Measurements from ENCODE around the gene TGM2.

The TGM2 gene

DNA sequence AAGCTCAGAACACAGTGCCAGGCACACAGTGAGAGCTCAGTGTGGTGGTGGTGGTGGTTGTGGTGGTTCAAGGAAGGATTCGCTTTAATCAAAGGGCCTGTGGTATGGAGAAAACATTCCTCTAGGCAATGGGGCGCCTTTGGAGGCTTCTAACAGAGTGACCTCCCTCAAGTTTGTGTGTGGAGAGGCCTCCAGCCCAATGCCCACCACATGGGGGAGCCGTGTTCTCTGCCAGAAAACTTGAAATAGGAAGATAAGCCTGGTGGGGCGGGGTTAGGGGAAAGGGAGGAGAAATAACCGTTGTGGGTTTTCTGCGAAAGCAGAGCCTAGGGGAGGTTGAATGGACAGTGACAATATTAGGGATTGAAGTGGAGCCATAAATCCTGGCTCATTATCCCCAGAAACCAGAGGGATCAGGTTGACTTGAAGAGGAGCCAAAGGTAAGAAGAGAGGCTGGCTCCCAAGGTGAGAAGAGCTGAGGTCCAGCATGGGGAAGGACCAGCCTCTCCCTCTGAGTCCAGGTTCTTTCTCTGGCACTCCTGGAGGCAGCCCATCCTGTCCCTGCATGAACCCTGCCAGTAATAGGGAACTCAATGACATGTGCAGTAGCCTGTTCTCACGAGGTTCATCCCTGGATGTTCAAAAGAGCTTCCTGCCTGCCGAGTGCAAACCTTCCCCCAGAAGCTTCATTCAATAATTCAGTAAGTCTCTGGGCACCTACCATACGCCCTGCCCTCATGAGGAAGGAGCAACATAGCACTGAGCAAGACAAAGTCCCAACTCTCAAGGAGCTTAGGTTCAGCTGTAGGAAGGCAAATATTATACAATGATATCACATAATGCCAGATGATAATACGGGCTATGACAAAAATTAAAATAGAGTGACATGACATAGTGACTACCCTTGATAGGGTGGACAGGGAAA lies 51.4 kb downstream of the TGM2 start:
- H3K4me3 ChIP-seq (ENCODE audit: low read depth, low read length) = no peak overlapping the region
- TF ChIP-seq CTCF (IDR thresholded peaks at IDR 0.05; ENCODE audit: insufficient read depth, low read length, missing control alignments) = peak; percentile 25
- ChIA-PET POLR2A (interaction anchor here (1.1 kb wide), 1 partner anchor 40 kb away, joined by 3 read pairs; no protein-coding TSS in a partner anchor), CTCF (interaction anchor here (0.6 to 4.3 kb wide), 13 partner anchors 10 to 112 kb away, joined by 3 to 36 read pairs (median 4); no protein-coding TSS in a partner anchor)
- no peak for DNase-seq (ENCODE audit: low read depth, low spot score)

GRCh38 chr20:38112930-38113294 lies 52.2 kb downstream of the TGM2 start:
- no peak for DNase-seq (ENCODE audit: low read depth, low spot score)
- CTCF ChIA-PET = interaction anchor here (0.9 to 4.3 kb wide), 3 partner anchors 15 to 109 kb away, joined by 3 to 36 read pairs (median 7); no protein-coding TSS in a partner anchor
- POLR2A ChIA-PET = interaction anchor here (1.1 kb wide), 1 partner anchor 40 kb away, joined by 3 read pairs; no protein-coding TSS in a partner anchor
- no peak for TF ChIP-seq CTCF (IDR thresholded peaks at IDR 0.05; ENCODE audit: insufficient read depth, low read length, missing control alignments)
- H3K4me3 ChIP-seq (ENCODE audit: low read depth, low read length) = no peak overlapping the region

GRCh38 chr20:38112261-38112929 lies 52.7 kb downstream of the TGM2 start:
- no peak for TF ChIP-seq CTCF (IDR thresholded peaks at IDR 0.05; ENCODE audit: insufficient read depth, low read length, missing control alignments)
- H3K4me3 ChIP-seq (ENCODE audit: low read depth, low read length) = no peak overlapping the region
- POLR2A ChIA-PET = interaction anchor here (1.1 kb wide), 1 partner anchor 39 kb away, joined by 3 read pairs; no protein-coding TSS in a partner anchor
- CTCF ChIA-PET = interaction anchor here (1.2 to 4.3 kb wide), 3 partner anchors 34 to 109 kb away, joined by 3 to 36 read pairs (median 7); no protein-coding TSS in a partner anchor
- DNase-seq (ENCODE audit: low read depth, low spot score) = no peak

DNA sequence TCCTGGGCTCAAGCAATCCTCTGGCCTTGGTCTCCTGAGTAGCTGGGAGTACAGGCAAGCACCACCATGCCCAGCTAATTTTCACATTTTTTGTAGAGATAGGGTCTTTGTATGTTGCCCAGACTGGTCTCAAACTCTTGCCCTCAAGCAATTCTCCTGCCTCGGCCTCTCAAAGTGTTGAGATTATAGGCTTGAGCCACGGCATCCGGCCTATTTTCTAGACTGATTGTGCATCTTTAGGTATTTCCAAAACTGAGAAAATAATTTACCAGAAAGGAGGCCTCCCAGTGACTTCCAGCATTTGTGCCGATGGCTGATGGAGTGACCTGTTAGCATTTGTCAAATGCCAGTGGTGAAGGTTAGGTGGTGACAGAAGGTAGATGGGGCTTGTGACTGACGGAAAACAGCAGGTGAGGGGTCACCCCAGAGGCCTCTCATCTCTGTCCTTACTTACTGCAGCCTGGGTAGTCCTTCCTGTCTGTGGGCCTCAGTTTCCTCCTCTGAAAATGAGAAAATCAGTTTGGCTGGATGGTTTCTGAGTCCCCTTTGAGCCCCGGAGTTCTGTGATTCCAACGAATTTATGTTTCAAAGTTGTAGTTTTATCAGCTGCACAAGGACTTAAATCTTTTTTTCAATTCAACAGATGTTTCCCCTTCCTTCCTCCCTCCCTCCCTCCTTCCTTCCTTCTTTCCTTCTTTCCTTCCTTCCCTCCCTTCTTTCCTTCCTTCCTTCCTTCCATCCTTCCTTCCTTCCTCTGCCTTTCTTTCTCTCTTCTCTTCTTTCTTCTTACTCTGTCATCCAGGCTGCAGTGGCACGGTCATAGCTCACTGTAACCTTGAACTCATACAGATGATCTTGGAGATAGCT lies 53.5 kb downstream of the TGM2 start:
- no peak for DNase-seq (ENCODE audit: low read depth, low spot score)
- TF ChIP-seq CTCF (IDR thresholded peaks at IDR 0.05; ENCODE audit: insufficient read depth, low read length, missing control alignments) = no peak
- H3K4me3 ChIP-seq (ENCODE audit: low read depth, low read length) = no peak overlapping the region
- ChIA-PET CTCF (interaction anchor here (0.9 to 4.3 kb wide), 5 partner anchors 8 to 110 kb away, joined by 3 to 36 read pairs (median 4); no protein-coding TSS in a partner anchor), POLR2A (no interaction called here)

- ChIA-PET POLR2A (interaction anchor here (1.3 to 1.4 kb wide), 3 partner anchors 12 to 37 kb away, joined by 3 to 5 read pairs (median 4); no protein-coding TSS in a partner anchor), CTCF (interaction anchor here (1.3 to 4.3 kb wide), 4 partner anchors 9 to 111 kb away, joined by 4 to 36 read pairs (median 8); no protein-coding TSS in a partner anchor)
- no peak for DNase-seq (ENCODE audit: low read depth, low spot score)
These were observed 54.4 kb downstream of the TGM2 start for GRCh38 chr20:38110525-38111178.

More at GRCh38 chr20:38110525-38111178, 54.4 kb downstream of the TGM2 start:
- H3K4me3 ChIP-seq (ENCODE audit: low read depth, low read length) = no peak overlapping the region
- TF ChIP-seq CTCF (IDR thresholded peaks at IDR 0.05; ENCODE audit: insufficient read depth, low read length, missing control alignments) = no peak
